NT2/D1 (cell line): ENCODE results near the gene HEPACAM.

Experiments used
- YY1 ChIP-seq: IDR thresholded peaks from 2 replicates; pipeline ENCODE4 v1.6.1; 2011; ENCODE audit not compliant: insufficient read length, insufficient read depth
- ZNF274 ChIP-seq: IDR thresholded peaks from 2 replicates; pipeline ENCODE4 v1.6.1; 2011; ENCODE audit warnings: mild to moderate bottlenecking, low read depth, low read length

GRCh38 chr11:124872280-124872679 is 63.6 kb downstream of the HEPACAM start:
- TF ChIP-seq ZNF274 (no peak), YY1 (no peak)
